GM21367 (cell line): ENCODE measurements around the gene FSD2.

ENCODE experiments used
- ATAC-seq: cut with Tn5 transposase; IDR thresholded peaks from one replicate; pipeline ENCODE4 v1.9.1; 2021; ENCODE audit not compliant: unreplicated experiment

Gene FSD2, protein sequence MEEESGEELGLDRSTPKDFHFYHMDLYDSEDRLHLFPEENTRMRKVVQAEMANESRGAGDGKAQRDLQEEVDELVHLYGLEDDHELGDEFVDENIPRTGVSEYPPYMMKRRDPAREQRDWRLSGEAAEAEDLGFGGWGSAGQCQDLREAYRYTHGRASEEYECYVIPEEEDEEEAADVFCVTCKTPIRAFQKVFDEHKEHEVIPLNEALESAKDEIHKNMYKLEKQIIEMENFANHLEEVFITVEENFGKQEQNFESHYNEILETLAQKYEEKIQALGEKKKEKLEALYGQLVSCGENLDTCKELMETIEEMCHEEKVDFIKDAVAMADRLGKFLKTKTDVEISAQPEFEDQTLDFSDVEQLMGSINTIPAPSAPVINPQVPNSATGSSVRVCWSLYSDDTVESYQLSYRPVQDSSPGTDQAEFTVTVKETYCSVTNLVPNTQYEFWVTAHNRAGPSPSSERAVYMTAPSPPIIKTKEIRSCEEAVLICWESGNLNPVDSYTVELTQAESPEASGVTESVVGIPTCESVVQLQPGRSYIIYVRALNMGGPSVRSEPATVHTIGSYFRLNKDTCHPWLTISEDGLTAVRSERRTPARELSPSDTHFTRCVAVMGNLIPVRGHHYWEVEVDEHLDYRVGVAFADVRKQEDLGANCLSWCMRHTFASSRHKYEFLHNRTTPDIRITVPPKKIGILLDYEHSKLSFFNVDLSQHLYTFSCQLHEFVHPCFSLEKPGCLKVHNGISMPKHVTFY

DNA sequence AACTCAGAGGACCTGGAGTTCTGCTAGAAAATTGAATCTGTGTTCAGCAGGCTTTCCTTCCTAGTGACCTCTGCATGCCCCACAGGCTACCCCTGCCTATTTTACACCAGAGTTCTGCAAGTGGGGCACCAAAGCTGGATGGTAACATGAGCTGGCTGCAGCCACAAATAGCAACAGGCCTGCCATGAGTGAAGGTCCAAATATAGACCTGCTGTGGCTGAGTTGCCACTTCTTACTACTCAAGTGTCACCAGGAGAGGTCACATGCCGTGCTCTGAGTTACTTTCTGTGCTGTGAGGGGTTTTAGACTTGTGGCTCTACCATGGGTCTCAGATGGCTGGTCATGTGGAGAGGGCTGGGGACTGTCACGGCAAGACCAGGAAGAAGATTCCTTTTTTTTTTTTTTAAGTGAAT is at the start of gene FSD2:
Gene FSD2, minus strand, starts transcription at position 76 of the 413 bp plus-strand sequence. CDS start 18,679 bp downstream, outside the sequence.
- ATAC-seq: peak; percentile 58

DNA sequence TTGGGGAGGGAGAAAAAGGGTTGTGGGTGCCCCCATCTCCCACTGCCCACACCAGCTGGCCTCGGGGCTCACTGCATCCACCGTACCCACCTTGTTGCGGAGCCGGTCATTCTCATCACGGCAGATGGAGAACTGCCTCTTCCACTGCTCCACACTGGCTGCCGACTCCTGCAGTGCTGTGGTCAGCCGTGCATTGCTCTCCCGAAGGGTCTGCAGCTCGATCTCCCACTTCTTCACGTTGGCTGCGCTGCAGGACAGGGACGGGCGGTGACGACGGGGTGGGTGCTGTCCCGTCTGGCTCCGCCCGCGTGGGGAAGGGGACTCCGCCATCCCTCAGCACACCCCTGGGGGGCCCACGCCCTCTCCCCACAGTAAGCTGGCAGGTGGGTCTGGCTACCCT is 48.7 kb upstream of the FSD2 start:
- no peak for ATAC-seq

DNA sequence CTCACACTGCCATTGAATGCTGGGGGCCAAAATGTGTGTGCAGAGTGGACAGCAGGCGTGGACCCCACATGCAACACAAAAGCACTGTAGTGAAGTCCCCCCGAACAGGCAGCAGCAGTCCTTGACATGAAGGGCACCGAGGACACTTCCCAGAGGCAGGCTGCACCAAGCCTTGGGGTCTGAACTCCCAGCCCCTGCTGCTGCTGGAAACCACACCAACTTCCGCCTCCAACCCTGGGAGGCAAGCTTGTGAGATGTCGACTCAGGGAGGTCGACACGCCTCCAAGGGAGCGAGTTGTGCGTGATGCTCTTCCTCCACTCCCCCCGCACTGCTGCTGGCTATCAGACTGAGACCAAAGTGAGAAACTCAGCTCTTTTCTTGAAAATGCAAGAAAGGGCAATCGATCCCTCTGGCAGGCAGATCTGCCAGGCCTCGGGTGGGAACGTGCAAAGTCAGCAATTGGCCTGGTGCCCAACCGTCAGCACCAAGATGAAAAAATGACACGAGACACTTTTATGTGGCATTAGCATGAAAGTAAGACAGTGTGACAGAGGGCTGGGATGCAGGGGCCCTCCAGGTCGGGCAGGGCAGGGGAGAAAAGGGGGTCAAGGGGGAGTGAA is 47.2 kb upstream of the FSD2 start:
- no peak for ATAC-seq

DNA sequence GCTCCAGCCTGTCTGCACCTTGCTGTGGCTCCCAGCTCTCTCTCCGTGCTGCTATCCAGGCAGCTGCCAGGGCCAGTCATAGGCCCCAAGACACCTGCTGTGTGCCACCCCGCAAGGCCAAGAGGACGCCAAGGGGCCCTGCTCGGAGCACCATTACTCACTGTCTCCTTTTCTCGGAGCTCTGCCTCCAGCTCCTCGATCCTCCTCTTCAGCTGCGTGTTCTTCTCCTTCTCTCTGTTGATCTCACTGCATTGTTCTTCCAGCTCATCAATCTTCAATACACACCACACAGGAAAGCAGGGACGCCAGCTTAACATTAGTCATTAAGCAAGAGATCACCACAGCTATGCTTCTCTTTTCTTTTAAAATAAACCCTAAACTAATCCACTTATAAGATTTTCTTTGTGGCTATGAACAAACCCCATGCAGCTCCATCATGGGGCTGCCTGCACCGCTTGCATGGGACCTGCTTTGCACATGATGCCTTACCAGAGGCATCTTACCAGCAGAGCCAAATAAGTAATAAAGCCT is 46.2 kb upstream of the FSD2 start:
- no peak for ATAC-seq

DNA sequence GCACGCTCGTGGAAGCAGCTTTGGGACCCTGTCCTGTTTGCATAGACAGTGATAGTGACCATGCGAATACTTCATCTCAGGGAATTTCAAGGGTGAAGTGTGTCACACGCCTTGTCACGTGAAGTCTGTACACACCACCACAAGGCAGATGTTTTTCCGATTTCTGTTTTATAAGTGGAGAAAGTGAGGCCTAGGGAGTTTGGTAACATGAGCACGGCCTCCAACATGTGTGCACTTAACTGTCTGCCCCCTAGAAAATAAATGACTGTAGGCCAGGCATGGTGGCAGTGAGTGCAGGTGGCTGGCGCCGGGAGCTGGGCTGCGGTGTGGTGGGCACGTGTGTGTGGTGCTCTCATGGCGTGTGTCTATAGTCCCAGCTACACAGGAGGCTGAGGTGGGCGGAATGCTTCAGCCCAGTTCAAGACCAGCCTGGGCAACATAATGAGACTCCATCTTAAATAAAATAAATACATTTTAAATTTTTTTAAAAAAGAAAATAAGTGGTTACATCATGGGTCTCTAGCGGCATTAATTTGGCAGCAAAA is 45.5 kb upstream of the FSD2 start:
- ATAC-seq: no peak

DNA sequence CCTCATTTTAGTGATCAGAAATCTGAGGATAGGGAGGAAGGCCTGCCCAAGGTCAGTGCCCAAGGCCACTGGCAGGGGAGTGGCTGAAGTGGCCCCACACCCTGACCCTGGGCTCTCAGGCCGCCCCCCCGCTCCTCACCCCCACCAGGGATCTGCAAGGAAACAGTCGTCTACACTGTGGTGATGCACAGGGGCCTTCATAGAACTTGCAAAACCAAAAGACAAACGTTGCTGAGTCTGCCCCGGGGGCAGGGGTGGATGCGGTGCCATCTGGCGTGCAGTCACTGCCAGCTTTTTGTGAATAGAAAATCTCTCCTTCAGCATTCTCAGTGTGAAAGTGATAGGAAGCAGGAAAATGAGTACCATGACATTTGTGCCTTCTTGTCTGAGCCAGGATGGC is 44.9 kb upstream of the FSD2 start:
- ATAC-seq: no peak

DNA sequence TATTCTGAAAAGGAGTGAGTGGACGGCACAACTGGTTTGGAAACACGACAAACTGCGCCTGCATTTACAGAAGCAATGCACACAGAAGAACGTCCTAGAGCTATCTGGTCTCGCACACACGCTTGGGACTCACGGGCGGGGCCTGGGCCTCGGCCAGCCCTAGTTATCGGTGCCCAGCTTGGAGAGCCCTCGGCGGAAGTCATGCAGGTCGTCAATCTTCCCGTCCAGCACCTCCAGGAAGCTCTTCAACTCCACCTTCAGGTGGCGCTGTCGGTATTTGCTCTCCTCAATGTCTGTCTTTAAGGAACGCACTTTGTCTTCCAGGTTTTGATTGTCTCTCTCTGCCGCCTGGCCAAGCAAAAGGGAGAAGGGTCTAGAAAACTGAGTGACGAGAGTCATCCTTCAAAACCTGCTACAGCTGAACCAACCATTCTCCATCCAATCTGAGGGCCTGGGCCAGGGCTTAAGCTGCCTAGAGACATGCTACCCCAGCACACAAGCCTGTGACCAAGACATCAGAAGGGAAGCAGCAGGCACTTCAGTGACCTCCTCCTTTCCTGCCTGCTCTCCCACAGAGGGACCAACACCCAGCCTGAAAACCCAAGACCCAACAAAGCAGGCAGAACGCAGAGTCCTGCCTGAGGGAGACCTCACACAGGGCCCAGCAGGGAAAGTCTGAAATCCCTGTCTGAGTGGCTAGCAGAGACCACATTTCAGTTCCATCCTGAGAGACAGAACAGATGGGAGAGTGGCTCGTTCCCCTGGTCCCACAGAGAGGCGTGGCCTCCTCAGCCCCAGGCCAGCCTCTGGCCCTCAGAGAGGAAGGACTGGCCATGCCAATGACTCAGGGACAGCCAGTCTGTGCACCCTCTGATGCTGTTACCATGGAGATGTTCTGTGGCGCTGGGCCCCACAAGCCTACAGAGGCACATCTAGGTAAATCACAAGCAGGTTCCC is 44.0 kb upstream of the FSD2 start:
- ATAC-seq: peak; percentile 56

DNA sequence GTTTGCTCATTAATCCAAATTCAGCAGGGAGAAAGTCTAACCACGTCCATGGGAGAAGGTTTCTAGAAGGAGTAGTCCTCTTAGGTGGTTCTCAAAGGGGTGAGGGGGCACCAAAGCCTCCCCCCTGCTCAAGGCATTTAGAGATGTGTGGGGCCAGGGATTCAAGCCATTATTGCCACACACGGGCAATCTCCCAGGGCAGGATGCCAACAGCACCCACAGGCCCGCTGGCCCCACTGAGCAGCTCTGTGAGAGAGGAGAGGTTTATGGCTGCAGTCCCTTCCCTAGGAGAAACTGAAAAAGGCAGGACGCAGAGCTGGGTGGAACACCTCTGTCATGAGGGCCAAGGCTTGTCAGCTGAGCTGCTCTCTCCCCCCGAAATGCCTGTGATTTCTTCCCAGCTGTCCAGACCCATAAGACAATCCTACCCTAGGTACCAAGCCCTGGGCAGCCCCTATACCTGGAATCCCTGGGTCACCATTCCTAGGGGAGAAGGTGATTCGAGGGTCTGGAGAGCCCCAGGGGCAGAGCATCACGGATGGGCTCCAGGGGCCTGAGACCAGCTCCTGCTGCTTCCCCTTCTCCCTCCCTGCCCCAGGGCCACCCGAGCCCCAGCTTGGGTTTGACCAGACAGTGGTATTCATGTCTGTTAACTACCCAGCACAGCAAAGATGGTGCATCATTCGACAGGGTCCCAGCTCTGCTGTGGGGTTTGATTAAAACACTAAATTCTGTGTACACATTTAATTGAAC is 42.5 kb upstream of the FSD2 start:
- no peak for ATAC-seq

DNA sequence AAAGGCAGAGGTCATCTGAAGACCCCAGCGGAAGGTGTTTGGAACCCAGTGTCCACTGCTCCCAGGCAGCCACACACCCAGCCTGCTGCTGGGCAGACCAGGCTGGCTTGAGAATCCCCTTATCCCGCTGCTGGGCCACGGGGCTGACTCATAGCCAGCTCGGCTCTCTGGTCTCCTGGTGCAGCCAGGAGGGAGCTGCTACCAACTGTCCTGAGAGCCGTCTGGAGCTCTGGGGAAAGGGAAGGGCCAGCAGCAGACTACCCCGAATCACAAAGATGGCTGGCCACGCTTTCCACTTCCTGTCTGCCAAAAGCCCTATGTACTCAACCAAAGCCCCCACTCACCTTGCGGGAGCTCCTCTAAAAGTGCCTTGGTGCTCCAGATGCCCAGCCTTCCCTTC is 41.8 kb upstream of the FSD2 start:
- no peak for ATAC-seq

DNA sequence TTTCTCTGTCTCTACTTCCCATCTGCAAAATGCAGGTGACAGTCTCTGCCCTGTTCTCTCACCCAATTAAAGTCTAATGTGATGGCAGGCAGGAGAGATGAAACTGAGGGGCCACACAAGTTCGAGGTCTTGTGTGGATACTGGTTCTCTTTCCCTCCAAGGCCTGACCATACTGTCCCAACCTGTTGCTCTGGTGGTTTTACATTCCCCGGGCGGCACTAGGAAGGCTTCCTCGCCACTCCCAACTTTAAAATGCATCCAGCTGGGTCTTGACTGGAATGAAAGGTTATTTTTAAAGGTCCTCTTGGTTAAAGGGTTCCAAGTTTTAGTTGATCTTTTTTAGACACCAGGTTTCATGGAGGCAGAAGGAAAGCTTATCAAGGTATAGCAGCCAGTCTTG is 40.8 kb upstream of the FSD2 start:
- ATAC-seq: no peak

DNA sequence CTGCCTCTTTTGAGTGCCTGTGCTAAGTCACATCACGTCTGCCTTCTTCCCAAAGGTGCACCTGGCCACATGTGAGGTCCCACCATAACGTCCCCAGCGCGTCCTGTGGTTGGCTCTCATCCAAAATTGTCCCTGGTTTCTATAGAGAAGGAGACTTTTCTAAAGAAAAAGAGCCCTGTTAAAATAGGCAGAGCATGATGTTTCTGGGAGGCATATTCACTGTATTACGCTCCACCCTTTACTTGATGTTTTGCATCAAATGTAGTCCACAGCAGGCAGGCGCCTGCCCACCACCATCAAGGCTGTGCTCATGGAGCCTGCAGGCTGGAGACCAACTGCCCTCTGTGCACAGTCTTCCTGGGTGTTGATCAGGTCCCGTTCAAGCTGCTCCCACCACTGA is 39.8 kb upstream of the FSD2 start:
- ATAC-seq: no peak

DNA sequence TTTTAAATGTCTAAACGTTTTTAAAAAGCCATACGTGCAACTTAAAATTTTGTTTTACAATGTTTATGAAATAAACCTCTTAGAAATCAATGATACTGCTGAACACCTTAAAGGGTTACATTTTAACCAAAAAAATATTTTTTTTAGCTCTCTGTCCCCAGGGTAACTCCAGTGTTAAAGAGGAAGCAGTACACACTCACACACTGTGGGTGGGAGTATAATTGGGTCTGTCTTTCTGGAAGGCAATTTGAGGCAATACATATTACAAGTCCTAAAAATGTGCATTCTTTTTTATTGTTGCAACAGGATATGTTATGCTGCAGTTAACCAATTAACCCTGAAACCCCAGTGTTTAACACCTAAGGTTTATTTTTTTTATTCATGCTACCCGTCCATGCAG is 37.7 kb upstream of the FSD2 start:
- ATAC-seq: no peak

DNA sequence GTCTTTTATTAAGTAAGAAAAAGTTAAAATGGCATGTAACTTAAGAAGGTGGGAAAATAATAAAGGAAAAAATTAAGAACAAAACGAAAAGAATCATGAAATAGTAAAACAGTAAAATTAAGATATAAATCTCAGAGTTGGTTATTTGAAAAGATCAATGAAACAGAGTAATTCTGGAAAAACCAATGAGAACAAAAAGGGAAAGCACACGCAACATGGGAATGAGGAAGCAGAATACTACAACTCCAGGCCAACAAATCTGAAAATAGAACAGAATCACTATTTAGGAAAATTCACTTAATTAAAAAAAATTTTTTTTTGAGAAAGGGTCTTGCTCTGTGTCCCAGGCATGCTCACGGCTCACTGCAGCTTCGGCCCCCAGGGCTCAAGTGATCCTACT is 34.3 kb upstream of the FSD2 start:
- no peak for ATAC-seq

DNA sequence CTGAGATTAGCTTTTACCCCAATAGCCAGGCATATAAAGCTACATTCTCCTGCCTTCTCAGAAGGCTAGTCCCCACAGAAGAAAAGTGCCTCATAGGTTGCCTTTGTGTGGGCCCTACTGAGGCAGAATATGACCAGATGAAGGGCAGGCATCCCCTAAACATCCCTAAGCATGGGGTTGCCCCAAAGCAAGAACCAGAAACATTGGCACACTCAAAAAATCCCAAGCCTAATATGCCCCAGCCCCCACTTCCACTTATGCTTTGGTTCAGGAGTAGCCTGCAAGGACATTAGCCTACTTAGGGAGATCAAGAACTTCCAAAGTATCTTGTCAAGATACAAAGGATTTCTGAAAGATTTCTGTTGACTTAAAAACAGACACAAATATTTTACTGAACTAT is 33.3 kb upstream of the FSD2 start:
- ATAC-seq: no peak

DNA sequence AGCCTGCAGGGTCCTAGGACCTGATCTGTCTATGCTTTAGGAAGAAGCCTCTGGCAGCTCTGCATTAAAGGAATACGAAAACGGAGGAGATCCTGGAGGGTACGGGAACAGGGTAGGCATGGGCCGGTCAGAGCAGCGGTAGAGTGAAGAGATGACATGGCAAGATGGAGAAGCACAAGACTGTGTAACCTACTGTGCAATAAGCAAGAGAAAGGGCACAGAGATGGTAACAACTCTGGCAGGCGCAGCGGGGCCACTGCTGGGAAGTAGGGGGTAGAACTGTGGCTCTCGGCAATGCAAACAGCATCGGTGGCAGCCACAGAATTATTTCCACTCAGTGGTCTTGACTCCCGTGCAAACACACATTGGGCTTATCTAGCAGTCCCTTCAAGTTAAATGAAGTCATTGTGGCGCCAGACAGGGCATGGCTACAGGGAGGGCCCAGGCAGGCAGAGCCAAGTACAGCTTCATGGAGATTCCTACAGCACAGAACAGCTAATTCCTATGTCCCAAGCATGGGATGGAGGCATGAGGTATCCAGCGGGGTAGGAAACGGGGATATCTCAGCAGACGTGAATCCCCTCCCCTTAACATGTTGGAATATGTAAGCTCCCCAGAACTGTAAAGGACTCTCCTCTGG is 32.3 kb upstream of the FSD2 start:
- no peak for ATAC-seq

DNA sequence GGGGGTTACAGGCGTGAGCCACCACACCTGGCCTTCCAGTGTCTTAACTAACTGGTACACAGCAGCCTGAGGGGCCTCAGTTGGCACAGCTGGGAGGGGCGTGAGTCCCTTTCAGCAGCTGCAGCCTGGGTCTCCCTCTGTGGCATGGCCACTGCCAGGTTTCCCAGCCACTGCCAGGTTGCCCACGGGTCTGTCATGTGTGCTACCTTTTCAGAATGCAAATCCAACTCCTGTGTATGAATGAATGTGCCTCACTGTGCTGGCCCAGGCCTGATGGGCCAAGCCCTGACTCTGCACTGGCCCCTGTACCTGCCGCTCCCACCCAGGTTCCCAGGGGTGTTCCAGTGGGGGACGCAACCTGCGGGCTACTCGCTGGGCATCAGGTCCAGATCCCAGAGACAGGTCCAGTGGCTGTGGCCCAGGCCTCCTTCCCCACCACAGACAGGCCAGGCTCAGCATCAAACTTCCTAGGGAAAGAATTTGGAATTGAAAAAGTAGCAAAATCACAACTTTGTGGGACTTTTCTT is 29.6 kb upstream of the FSD2 start:
- ATAC-seq: no peak

DNA sequence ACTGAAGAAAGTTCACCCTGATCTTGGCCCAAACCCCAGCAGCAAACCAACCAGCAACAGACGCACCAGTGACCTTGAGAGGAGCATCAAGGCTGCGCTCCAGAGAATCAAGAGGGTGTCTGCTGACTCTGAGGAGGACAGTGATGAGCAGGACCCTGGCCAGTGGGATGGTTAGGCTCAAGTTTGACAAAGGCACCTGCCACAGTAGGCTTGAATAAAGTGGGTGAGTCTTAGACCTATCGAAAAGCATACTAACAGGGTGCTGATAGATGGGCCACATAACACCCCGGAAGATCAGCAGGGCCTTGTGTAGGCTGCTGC is 27.5 kb upstream of the FSD2 start:
- no peak for ATAC-seq

DNA sequence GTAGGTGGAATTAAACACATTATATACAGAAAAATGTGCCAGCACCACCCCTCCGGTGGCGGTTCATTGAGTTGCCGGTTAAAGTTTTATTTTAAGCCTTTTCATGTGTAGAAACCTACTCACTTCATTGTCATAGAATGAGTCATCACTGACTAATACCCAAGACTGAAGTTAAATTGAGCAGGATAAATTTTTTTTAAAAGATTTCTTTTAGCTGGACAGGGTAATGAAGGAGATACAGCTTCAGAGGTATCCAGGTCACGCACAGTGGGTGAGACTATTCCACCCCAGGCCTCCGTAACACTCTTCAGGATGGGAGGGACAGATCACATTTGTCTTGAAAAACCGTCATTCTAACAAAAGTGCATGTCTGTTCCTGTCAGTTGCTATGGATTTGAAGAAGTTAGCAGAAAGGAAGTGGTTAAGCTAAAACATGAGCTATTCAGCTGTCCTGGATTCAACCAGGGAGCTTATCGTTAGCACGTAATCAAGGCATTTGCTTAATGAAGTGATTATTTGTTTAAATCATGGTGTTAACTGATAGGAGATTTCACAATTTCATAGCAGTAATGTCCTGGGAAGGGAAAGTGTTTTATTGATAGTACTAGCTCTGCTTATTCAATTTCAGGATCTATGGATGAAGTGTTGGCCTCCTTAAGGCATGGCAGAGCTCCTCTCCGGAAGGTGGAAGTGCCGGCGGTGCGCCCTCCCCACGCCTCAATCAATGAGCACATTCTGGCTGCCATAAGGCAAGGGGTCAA is 26.9 kb upstream of the FSD2 start:
- peak; percentile 82 for ATAC-seq
